Upper lobe of left lung (tissue), 4 donors: ENCODE measurements around the gene EXOC4.

ENCODE experiments used
- EP300 ChIP-seq, 4 donors: sonication (generic); formaldehyde crosslinking; IDR thresholded peaks; one replicate each; pipeline ENCODE4 v1.5.1; 2017; ENCODE audit warnings: antibody characterized with exemption in 4 of 4, control low read depth in 2 of 4
- POLR2A ChIP-seq, 4 donors: fragments of 450-650 bp; IDR thresholded peaks; one replicate each; pipeline ENCODE4 v1.5.1; 2016 to 2017; ENCODE audit warnings: antibody characterized with exemption in 4 of 4, mild to moderate bottlenecking in 2 of 4

- TF ChIP-seq POLR2A (IDR thresholded peaks at IDR 0.05) (no peak), EP300 (IDR thresholded peaks at IDR 0.05) (no peak)
These were observed 633.2 kb downstream of the EXOC4 start for GRCh38 chr7:133886086-133886485.
